ENCODE measurements around the gene UBP1.

DNA sequence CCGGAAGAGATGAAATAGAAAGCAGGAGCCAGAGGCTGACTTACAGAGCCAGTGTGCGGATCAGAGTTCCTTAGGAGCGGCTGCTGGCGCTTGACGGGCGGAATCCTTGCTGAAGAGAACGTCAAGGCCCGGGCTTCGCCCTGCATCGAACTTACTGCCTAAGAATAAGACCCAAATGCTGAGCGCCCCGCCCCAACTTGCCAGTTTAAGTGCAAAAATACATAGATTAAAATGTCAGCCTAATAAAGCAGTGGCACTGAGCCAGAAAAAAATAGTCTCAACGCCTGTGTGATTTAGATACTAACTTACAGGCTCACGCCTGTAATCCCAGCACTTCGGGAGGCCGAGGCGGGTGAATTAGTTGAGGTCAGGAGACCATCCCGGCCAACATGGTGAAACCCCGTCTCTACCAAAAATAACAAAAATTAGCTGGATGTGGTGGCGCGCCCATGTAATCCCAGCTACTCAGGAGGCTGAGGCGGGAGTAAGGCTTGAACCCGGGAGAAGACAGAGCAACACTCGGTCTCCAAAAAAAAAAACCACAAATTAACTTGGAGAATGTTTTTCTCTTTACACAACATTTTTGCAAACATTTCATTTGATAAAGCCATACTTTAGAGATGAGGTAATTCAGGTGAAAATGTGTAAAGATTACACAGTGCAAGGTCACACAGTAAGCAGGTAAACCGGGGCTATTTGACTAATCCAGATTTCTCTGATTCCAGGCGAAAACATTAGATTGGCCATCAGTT is 1.2 kb upstream of the UBP1 start:
- TF ChIP-seq, protein P1, sequence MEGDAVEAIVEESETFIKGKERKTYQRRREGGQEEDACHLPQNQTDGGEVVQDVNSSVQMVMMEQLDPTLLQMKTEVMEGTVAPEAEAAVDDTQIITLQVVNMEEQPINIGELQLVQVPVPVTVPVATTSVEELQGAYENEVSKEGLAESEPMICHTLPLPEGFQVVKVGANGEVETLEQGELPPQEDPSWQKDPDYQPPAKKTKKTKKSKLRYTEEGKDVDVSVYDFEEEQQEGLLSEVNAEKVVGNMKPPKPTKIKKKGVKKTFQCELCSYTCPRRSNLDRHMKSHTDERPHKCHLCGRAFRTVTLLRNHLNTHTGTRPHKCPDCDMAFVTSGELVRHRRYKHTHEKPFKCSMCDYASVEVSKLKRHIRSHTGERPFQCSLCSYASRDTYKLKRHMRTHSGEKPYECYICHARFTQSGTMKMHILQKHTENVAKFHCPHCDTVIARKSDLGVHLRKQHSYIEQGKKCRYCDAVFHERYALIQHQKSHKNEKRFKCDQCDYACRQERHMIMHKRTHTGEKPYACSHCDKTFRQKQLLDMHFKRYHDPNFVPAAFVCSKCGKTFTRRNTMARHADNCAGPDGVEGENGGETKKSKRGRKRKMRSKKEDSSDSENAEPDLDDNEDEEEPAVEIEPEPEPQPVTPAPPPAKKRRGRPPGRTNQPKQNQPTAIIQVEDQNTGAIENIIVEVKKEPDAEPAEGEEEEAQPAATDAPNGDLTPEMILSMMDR (IDR thresholded peaks at IDR 0.05), result no peak
- TF ChIP-seq POLR2A (IDR thresholded peaks at IDR 0.05), result no peak
